H1 (cell line): ENCODE data around the gene AMZ1.

Source experiments
- EP300 ChIP-seq, 2 experiments: IDR thresholded peaks; 1 replicate in 1 of 2; 2 replicates in 1 of 2; pipeline ENCODE4 v1.6.1; 2011 to 2012; ENCODE audit warnings: low read depth in 2 of 2, low read length in 2 of 2, mild to moderate bottlenecking in 2 of 2, borderline replicate concordance in 1 of 2, inconsistent platforms in 1 of 2, moderate library complexity in 1 of 2
- EZH2 ChIP-seq: fragments of 200-600 bp; sonication (generic); IDR thresholded peaks from 2 replicates; pipeline ENCODE4 v1.7.1; 2012; ENCODE audit warnings: low read depth, mild to moderate bottlenecking, moderate library complexity, low read length, inconsistent platforms; ENCODE audit not compliant: severe bottlenecking
- POLR2A ChIP-seq, 2 experiments: IDR thresholded peaks; 1 replicate in 1 of 2; 2 replicates in 1 of 2; pipeline ENCODE4 v1.6.1; 2011; ENCODE audit warnings: low read depth in 2 of 2, low read length in 2 of 2, mild to moderate bottlenecking in 2 of 2; ENCODE audit errors: control extremely low read depth in 1 of 2
- SP1 ChIP-seq: IDR thresholded peaks from 2 replicates; pipeline ENCODE4 v1.6.1; 2011; ENCODE audit warnings: low read depth, low read length
- SP4 ChIP-seq: IDR thresholded peaks from 2 replicates; pipeline ENCODE4 v1.6.1; 2012; ENCODE audit warnings: low read length, inconsistent platforms
- TAF1 ChIP-seq: IDR thresholded peaks from 2 replicates; pipeline ENCODE4 v1.6.1; 2011; ENCODE audit warnings: mild to moderate bottlenecking, low read depth, low read length
- TEAD4 ChIP-seq: IDR thresholded peaks from 2 replicates; pipeline ENCODE4 v1.6.1; 2012; ENCODE audit warnings: low read depth, low read length, inconsistent platforms, mixed read lengths
- YY1 ChIP-seq: IDR thresholded peaks from 2 replicates; pipeline ENCODE4 v1.6.1; 2011; ENCODE audit warnings: low read depth, mild to moderate bottlenecking, low read length
- TF ChIP-seq, protein P1 (sequence below), 3 experiments: IDR thresholded peaks; 1 replicate in 2 of 3; 2 replicates in 1 of 3; pipeline versions ENCODE4 v1.5.1 to v1.6.1; 2011; ENCODE audit warnings: low read length in 3 of 3, mild to moderate bottlenecking in 3 of 3, inconsistent platforms in 2 of 3, low read depth in 1 of 3, moderate library complexity in 1 of 3; ENCODE audit not compliant: insufficient read depth in 1 of 3; ENCODE audit errors: control extremely low read depth in 1 of 3
- TF ChIP-seq, protein P2 (sequence below): IDR thresholded peaks from 2 replicates; pipeline ENCODE4 v1.6.1; 2011; ENCODE audit warnings: low read length, improper control_type of control experiment

DNA sequence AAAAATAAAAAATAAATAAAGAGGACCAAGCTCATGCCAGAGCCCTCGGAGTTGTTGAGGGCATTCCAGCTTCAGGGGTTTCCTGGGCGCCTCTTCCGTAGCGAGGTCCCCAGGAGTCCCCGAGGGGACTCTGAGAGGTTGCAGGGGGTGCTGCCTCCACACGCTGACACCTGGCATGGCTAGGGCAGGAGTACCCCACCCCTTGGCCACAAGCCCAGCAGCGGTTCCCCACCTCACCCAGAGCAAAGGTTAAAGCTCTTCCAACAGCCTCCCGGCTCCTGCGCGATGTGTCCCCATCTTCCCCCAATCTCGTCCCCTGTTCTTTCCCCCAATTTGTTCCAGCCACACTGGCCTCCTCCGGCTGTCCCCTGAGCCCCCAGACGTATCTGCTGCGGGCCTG lies 4.5 kb downstream of the AMZ1 start:
- TF ChIP-seq, protein P1, sequence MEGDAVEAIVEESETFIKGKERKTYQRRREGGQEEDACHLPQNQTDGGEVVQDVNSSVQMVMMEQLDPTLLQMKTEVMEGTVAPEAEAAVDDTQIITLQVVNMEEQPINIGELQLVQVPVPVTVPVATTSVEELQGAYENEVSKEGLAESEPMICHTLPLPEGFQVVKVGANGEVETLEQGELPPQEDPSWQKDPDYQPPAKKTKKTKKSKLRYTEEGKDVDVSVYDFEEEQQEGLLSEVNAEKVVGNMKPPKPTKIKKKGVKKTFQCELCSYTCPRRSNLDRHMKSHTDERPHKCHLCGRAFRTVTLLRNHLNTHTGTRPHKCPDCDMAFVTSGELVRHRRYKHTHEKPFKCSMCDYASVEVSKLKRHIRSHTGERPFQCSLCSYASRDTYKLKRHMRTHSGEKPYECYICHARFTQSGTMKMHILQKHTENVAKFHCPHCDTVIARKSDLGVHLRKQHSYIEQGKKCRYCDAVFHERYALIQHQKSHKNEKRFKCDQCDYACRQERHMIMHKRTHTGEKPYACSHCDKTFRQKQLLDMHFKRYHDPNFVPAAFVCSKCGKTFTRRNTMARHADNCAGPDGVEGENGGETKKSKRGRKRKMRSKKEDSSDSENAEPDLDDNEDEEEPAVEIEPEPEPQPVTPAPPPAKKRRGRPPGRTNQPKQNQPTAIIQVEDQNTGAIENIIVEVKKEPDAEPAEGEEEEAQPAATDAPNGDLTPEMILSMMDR (IDR thresholded peaks at IDR 0.05; ENCODE audit: control extremely low read depth in 1 of 3, insufficient read depth in 1 of 3, low read depth in 1 of 3, low read length in 3 of 3), result no peak
- TF ChIP-seq EZH2 (no peak), EP300 (IDR thresholded peaks at IDR 0.05; ENCODE audit: borderline replicate concordance in 1 of 2, low read depth in 2 of 2, low read length in 2 of 2) (no peak), SP4 (no peak), TEAD4 (no peak), YY1 (no peak), POLR2A (IDR thresholded peaks at IDR 0.05; ENCODE audit: control extremely low read depth in 1 of 2, low read depth in 2 of 2, low read length in 2 of 2) (no peak), TAF1 (no peak), SP1 (no peak)
- TF ChIP-seq, protein P2, sequence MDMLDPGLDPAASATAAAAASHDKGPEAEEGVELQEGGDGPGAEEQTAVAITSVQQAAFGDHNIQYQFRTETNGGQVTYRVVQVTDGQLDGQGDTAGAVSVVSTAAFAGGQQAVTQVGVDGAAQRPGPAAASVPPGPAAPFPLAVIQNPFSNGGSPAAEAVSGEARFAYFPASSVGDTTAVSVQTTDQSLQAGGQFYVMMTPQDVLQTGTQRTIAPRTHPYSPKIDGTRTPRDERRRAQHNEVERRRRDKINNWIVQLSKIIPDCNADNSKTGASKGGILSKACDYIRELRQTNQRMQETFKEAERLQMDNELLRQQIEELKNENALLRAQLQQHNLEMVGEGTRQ, result no peak
